Neuronal stem cell (in vitro differentiated cells): ENCODE measurements around the gene ZFR2.
"Not testable (repeated sequence)": the region's sequence is repeated elsewhere in the genome, so short reads cannot be mapped to it uniquely, and the experiment has no call there.

ENCODE experiments used
- DNase-seq: peaks from one replicate; pipeline ENCODE4 v3.0.0-alpha.2; 2013; ENCODE audit warnings: low spot score
- H2AFZ ChIP-seq: one replicate; pipeline ENCODE4 v1.6.1; 2013; ENCODE audit warnings: mild to moderate bottlenecking, low read length, inconsistent platforms
- H2AK5ac ChIP-seq: 2 replicates; pipeline ENCODE4 v1.6.1; 2013; ENCODE audit warnings: low read depth, mild to moderate bottlenecking, inconsistent platforms, low read length, moderate library complexity, mixed read lengths
- H2BK120ac ChIP-seq: 2 replicates; pipeline ENCODE4 v1.6.1; 2013; ENCODE audit warnings: low read depth, mild to moderate bottlenecking, inconsistent platforms, low read length, moderate library complexity, mixed read lengths
- H2BK12ac ChIP-seq: one replicate; pipeline ENCODE4 v1.6.1; 2013; ENCODE audit warnings: low read length, inconsistent platforms
- H2BK15ac ChIP-seq: 2 replicates; pipeline ENCODE4 v1.6.1; 2013; ENCODE audit warnings: mild to moderate bottlenecking, low read length, inconsistent platforms, mixed read lengths
- H2BK5ac ChIP-seq: one replicate; pipeline ENCODE4 v1.6.1; 2013; ENCODE audit warnings: inconsistent platforms, mild to moderate bottlenecking, low read length, moderate library complexity
- H3K14ac ChIP-seq: one replicate; pipeline ENCODE4 v1.6.1; 2013; ENCODE audit warnings: low read length, inconsistent platforms
- H3K18ac ChIP-seq: 2 replicates; pipeline ENCODE4 v1.6.1; 2013; ENCODE audit warnings: low read length, inconsistent platforms
- H3K23ac ChIP-seq: 2 replicates; pipeline ENCODE4 v1.6.1; 2013; ENCODE audit warnings: low read depth, mild to moderate bottlenecking, mixed read lengths, low read length, inconsistent platforms; ENCODE audit not compliant: poor library complexity
- H3K27ac ChIP-seq: replicated peaks from 3 replicates; pipeline ENCODE4 v1.5.1; 2013; ENCODE audit warnings: low read length, inconsistent platforms
- H3K27me3 ChIP-seq, 3 experiments: 2 replicates each; pipeline ENCODE4 v1.6.1; 2013; ENCODE audit warnings: low read length in 3 of 3, mild to moderate bottlenecking in 2 of 3, inconsistent platforms in 1 of 3, low read depth in 1 of 3, mixed read lengths in 1 of 3, moderate library complexity in 1 of 3; ENCODE audit not compliant: control insufficient read depth in 3 of 3, insufficient read depth in 3 of 3
- H3K36me3 ChIP-seq, 2 donors: replicated peaks in 1 of 2; 2 replicates each; pipeline ENCODE4 v1.6.1; 2013; ENCODE audit warnings: low read length in 2 of 2; ENCODE audit not compliant: control insufficient read depth in 2 of 2, insufficient read depth in 2 of 2
- H3K4ac ChIP-seq: 2 replicates; pipeline ENCODE4 v1.6.1; 2013; ENCODE audit warnings: inconsistent platforms, mild to moderate bottlenecking, low read length, moderate library complexity
- H3K4me1 ChIP-seq, 2 donors: 1 replicate in 1 of 2; 2 replicates in 1 of 2; pipeline ENCODE4 v1.6.1; 2013; ENCODE audit warnings: low read length in 2 of 2, low read depth in 1 of 2; ENCODE audit not compliant: control insufficient read depth in 2 of 2, insufficient read depth in 1 of 2
- H3K4me2 ChIP-seq: one replicate; pipeline ENCODE4 v1.6.1; 2013; ENCODE audit warnings: mild to moderate bottlenecking, low read length, inconsistent platforms; ENCODE audit not compliant: insufficient read depth, poor library complexity, severe bottlenecking
- H3K4me3 ChIP-seq, 2 donors: 2 replicates each; pipeline ENCODE4 v1.5.1; 2013; ENCODE audit warnings: low read length in 2 of 2, mild to moderate bottlenecking in 2 of 2, inconsistent platforms in 1 of 2, moderate library complexity in 1 of 2
- H3K79me1 ChIP-seq: one replicate; pipeline ENCODE4 v1.6.1; 2013; ENCODE audit warnings: low read depth, mild to moderate bottlenecking, inconsistent platforms, low read length, moderate library complexity
- H3K9ac ChIP-seq: one replicate; pipeline ENCODE4 v1.6.1; 2013; ENCODE audit warnings: mild to moderate bottlenecking, low read depth, low read length, inconsistent platforms; ENCODE audit not compliant: poor library complexity
- H3K9me3 ChIP-seq, 2 donors: replicated peaks in 1 of 2; 2 replicates each; pipeline versions ENCODE3 to v1.6.1; 2013; ENCODE audit warnings: low read length in 2 of 2, mild to moderate bottlenecking in 2 of 2, inconsistent platforms in 1 of 2, low read depth in 1 of 2, mixed read lengths in 1 of 2, moderate library complexity in 1 of 2; ENCODE audit not compliant: control insufficient read depth in 2 of 2, insufficient read depth in 1 of 2
- H4K8ac ChIP-seq: one replicate; pipeline ENCODE4 v1.6.1; 2013; ENCODE audit warnings: low read depth, mild to moderate bottlenecking, inconsistent platforms, low read length, moderate library complexity
- H4K91ac ChIP-seq: one replicate; pipeline ENCODE4 v1.6.1; 2013; ENCODE audit warnings: low read length, low read depth, mild to moderate bottlenecking, inconsistent platforms; ENCODE audit not compliant: poor library complexity
- WGBS, 2 donors: extraction: QIAGEN DNeasy Blood & Tissue Kit; methylation state at CpG; one replicate each; pipeline ENCODE4 v1.1.7; 2013; ENCODE audit warnings: missing lambda C conversion rate in 2 of 2, mixed read lengths in 1 of 2; ENCODE audit not compliant: insufficient read length in 2 of 2, insufficient replicate concordance in 1 of 2; ENCODE audit errors: extremely low coverage in 2 of 2; 5-methylcytosine and 5-hydroxymethylcytosine counted together

The ZFR2 gene

GRCh38 chr19:3894959-3895358, 26.1 kb upstream of the ZFR2 start:
- not testable (repeated sequence) for H4K8ac ChIP-seq, H4K91ac ChIP-seq, H2AFZ ChIP-seq, H3K4me2 ChIP-seq, H3K27me3 ChIP-seq, H3K9ac ChIP-seq, H3K4ac ChIP-seq, H2BK15ac ChIP-seq, H2BK120ac ChIP-seq, H3K36me3 ChIP-seq, H3K18ac ChIP-seq, H2BK5ac ChIP-seq, H3K9me3 ChIP-seq, H3K4me1 ChIP-seq, H3K79me1 ChIP-seq, H2AK5ac ChIP-seq, H3K14ac ChIP-seq, H2BK12ac ChIP-seq, H3K27ac ChIP-seq, H3K23ac ChIP-seq, H3K4me3 ChIP-seq, DNase-seq
- no CpG with 5 or more reads among the region's 5 CpGs for WGBS, 2 donors

GRCh38 chr19:3893509-3894179, 24.8 kb upstream of the ZFR2 start:
- Histone ChIP-seq H3K18ac (no peak overlapping the region), H3K36me3 (peaks cover 4 to 8% of the 10 kb centered on the region in 2 donors), H3K14ac (no peak overlapping the region), H3K79me1 (no peaks in the 10 kb centered on the region), H3K27me3 (no peaks in the 10 kb centered on the region), H4K91ac (no peak overlapping the region), H2BK12ac (no peak overlapping the region), H3K27ac (no peak overlapping the region), H3K4me3 (peak overlapping the region in 1 of 2 donors; percentile 62), H2AFZ (no peak overlapping the region), H3K4me1 (no peaks in the 10 kb centered on the region), H4K8ac (no peak overlapping the region), H3K4ac (no peak overlapping the region), H3K9me3 (peaks cover 5 to 6% of the 10 kb centered on the region in 2 donors), H2BK120ac (no peak overlapping the region), H3K4me2 (no peak overlapping the region), H2AK5ac (no peak overlapping the region), H3K23ac (no peak overlapping the region), H2BK15ac (no peak overlapping the region), H2BK5ac (no peak overlapping the region), H3K9ac (no peak overlapping the region)
- no peak for DNase-seq
- no CpG with 5 or more reads among the region's 12 CpGs for WGBS, 2 donors

- Histone ChIP-seq H3K79me1 (no peaks in the 10 kb centered on the region), H2BK12ac (no peak overlapping the region), H2BK15ac (no peak overlapping the region), H3K4ac (no peak overlapping the region), H2AK5ac (no peak overlapping the region), H3K23ac (no peak overlapping the region), H4K8ac (no peak overlapping the region), H3K9me3 (no peaks in the 10 kb centered on the region), H2AFZ (no peak overlapping the region), H2BK5ac (no peak overlapping the region), H2BK120ac (no peak overlapping the region), H4K91ac (no peak overlapping the region), H3K4me2 (no peak overlapping the region), H3K27me3 (no peaks in the 10 kb centered on the region), H3K27ac (no peak overlapping the region), H3K14ac (no peak overlapping the region), H3K4me3 (no peak overlapping the region), H3K9ac (no peak overlapping the region), H3K4me1 (no peaks in the 10 kb centered on the region), H3K18ac (peak overlapping the region; percentile 59), H3K36me3 (peaks cover 2 to 8% of the 10 kb centered on the region in 2 donors)
- no CpG with 5 or more reads among the region's 17 CpGs for WGBS, 2 donors
- DNase-seq: no peak
Measured at GRCh38 chr19:3890591-3890990, 21.8 kb upstream of the ZFR2 start.

- Histone ChIP-seq H3K27me3 (peaks cover 0 to 5% (median 0%) of the 10 kb centered on the region in 3 experiments), H3K9me3 (peaks cover 0 to 2% of the 10 kb centered on the region in 2 donors), H3K79me1 (peaks cover 2% of the 10 kb centered on the region), H3K18ac (peak overlapping the region; percentile 38), H3K23ac (no peak overlapping the region), H4K8ac (no peak overlapping the region), H2BK5ac (no peak overlapping the region), H3K4me1 (peaks cover 4 to 5% of the 10 kb centered on the region in 2 donors), H3K27ac (no peak overlapping the region), H2AK5ac (no peak overlapping the region), H3K4ac (no peak overlapping the region), H3K4me2 (peak overlapping the region; percentile 94), H3K9ac (no peak overlapping the region), H2BK15ac (no peak overlapping the region), H2BK120ac (no peak overlapping the region), H4K91ac (no peak overlapping the region), H3K14ac (no peak overlapping the region), H2BK12ac (no peak overlapping the region), H3K4me3 (peak overlapping the region; percentile 63 to 72), H2AFZ (peak overlapping the region; percentile 95), H3K36me3 (peaks cover 2 to 4% of the 10 kb centered on the region in 2 donors)
- WGBS, 2 donors: no CpG with 5 or more reads among the region's 6 CpGs
- no peak for DNase-seq
Measured at GRCh38 chr19:3882041-3882384, 13.2 kb upstream of the ZFR2 start.
